HG03097 (cell line): Measurements from ENCODE around the gene UTP15.
A peak's percentile ranks its signal among the peaks of the same experiment; 100 is the strongest.

Experiments used
- ATAC-seq: cut with Tn5 transposase; IDR thresholded peaks from one replicate; pipeline ENCODE4 v1.9.1; 2021; ENCODE audit not compliant: unreplicated experiment, low FRiP score

UTP15 gene

GRCh38 chr5:73565139-73565968, at the start of gene UTP15, which contains the start of gene ANKRA2:
Gene UTP15, plus strand, starts transcription at chr5:73565743. Its CDS starts 1,602 bp downstream, at chr5:73567345.
Gene ANKRA2, minus strand, starts transcription at chr5:73565639. Its CDS starts 2,758 bp downstream, at chr5:73562881.
- peak; percentile 87 for ATAC-seq

GRCh38 chr5:73519531-73520283, 45.8 kb upstream of the UTP15 start:
- peak; percentile 92 for ATAC-seq

- ATAC-seq, result no peak
These were observed 42.6 kb upstream of the UTP15 start for GRCh38 chr5:73522989-73523388.

- no peak for ATAC-seq
These were observed 41.7 kb upstream of the UTP15 start for GRCh38 chr5:73523861-73524260.

- no peak for ATAC-seq
These were observed 39.8 kb upstream of the UTP15 start for GRCh38 chr5:73525606-73526203.

- no peak for ATAC-seq
These were observed 37.3 kb upstream of the UTP15 start for GRCh38 chr5:73528248-73528647.

GRCh38 chr5:73529081-73529480, 36.5 kb upstream of the UTP15 start:
- no peak for ATAC-seq

DNA sequence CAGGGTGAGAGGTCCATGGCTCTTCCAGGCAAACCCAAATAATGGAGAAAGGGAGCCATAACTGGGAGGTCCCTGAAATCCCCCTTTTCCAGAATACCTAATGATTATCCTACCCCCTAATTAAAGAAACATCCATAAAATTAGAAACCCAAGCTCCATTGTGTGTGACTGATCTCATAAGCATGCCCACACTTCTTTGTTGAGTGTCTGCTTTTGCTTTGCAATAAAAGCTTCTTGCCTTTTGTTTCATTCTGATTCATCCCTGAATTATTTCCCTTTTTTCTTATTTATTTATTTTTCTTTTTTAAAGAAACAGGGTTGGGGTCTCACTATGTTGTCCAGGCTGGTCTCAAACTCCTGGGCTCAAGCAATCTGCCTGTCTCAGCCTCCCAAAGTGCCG, 34.2 kb upstream of the UTP15 start:
- no peak for ATAC-seq

DNA sequence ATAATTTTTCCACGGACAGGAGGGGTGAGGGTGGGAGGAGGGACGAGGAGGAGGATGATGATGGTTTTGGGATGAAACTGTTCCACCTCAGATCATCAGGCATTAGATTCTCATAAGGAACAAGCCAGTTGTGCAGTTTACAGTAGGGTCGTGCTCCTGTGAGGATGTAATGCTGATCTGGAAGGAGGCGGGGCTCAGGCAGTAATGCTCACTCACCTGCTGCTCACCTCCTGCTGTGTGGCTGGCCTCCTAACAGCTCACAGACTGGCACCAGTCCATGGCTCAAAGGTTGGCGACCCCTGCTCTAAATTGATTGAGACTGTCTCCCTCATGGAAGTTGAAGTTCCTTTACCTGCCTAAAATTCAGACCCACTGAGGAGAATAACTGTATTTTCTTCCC, 33.3 kb upstream of the UTP15 start:
- no peak for ATAC-seq

GRCh38 chr5:73534011-73534644, 31.4 kb upstream of the UTP15 start:
- no peak for ATAC-seq

DNA sequence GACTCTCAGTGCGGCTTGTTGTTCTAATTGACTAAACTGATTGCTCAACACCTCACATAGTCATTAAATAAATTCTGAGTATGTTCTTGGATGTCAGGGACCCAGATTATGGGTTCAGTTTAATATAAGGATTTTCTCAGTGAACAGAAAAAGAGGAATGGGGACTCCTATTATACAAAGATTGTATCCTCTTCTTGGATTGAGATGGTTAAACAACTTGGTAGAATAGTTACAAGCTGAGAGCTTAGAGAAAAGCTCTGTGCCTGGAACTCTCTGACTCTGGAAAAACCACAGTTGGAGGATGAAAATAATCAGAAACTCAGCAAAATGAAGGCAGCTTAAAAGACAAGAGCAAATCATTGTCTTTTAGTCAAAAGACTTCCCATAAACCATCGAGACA, 30.6 kb upstream of the UTP15 start:
- ATAC-seq, result no peak

DNA sequence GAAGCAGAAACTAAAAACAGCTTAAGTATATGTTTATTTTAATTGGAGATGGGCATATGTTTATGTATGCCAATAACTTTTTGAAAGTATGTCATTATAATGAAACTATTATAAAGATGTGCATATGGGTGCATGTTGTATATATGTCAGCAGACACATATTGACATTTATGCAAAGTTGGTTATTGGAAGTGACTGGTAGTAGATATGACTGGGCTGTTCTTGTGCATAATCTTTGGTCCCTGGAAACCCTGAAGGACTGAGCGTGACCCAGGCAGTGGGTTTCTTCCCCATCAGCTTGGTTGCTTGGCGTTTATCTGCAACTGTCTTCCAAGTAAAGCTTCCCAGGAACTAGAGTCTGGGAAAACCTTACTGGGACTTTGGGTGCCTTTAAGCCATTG, 25.8 kb upstream of the UTP15 start:
- no peak for ATAC-seq

GRCh38 chr5:73540192-73540591, 25.4 kb upstream of the UTP15 start:
- no peak for ATAC-seq

- ATAC-seq, result no peak
These were observed 23.5 kb upstream of the UTP15 start for GRCh38 chr5:73542020-73542419.

GRCh38 chr5:73544429-73545402, 20.8 kb upstream of the UTP15 start:
- no peak for ATAC-seq

- no peak for ATAC-seq
These were observed 20.2 kb upstream of the UTP15 start for GRCh38 chr5:73545403-73545779.

DNA sequence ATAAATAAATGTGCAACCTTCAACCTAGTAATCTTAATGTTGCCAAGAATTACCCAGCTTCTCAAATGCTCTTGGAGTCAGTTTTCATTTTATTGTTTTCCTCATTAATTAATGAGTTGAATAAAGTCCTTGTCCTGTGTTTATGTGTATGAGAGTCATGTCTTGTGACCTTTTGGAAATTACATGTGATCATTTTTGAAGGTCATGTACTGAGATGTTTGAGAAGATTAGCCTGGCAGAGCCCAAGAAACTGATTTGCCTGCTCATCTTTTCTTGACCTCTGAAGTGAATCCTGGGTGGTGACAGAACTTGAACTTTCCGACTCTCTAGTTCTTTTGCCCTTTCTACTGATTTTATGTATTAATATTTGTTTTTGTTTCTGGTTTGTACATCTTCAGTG, 15.5 kb upstream of the UTP15 start:
- no peak for ATAC-seq

GRCh38 chr5:73552642-73553041, 12.9 kb upstream of the UTP15 start:
- ATAC-seq, result no peak

DNA sequence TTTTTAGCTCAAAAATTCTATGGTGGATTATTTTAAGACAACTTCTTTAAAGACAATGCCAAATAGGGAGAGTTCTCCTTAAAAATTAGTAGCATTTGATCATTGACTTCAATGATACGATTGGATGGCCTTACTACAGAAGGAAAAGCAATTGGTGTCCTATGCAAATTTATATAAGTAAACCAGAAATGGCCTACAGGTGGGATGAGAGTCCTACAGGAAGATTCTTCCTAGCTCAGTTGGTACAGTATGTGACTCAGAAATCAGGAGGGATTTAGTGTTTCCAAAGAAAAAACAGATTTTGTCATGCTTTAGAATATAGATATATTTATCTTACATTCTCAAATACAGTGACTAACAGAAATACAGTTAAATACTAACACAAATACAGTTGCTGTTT, 6.6 kb upstream of the UTP15 start:
- no peak for ATAC-seq

DNA sequence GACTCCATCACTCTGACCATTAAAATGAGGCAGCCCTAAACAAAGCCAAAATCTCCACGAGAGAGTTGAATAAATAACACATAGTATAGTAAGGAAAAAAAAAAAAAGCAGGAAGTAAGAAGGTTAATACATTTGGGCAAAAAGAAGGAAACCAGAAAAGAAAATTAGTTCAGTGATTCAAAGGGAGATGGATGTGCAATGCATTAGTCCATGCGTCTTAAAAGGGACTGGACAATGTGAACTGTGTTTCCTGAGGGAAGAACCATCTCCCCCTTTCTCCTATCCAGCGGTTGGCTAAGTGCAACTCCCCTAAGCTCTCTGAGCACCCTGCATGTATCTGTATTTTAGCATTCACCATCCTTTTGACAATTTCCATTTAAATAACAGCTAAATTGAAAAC, 1.5 kb upstream of the UTP15 start:
- ATAC-seq, result no peak
